ENCODE measurements around the gene CALN1.

The CALN1 gene

DNA sequence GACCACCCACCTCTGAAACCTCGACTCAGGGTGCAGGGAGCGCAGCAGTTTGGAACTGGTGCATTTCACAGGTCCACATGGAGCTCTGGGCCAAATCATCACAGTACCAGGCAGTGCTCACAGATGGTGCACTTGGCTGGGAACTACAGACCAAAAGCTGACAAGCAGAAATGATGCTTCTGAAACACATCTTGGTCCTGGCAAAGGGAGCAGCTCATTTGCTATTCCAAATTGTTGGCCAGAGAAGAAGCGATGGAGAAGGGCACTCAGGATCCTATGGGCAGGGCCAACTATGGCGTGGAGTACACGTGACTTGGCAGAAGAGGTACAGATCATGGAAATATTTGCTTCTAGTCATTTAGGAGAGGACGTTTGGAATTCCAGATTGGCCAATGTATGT is 383.9 kb downstream of the CALN1 start:
- DNase-seq: no peak

DNA sequence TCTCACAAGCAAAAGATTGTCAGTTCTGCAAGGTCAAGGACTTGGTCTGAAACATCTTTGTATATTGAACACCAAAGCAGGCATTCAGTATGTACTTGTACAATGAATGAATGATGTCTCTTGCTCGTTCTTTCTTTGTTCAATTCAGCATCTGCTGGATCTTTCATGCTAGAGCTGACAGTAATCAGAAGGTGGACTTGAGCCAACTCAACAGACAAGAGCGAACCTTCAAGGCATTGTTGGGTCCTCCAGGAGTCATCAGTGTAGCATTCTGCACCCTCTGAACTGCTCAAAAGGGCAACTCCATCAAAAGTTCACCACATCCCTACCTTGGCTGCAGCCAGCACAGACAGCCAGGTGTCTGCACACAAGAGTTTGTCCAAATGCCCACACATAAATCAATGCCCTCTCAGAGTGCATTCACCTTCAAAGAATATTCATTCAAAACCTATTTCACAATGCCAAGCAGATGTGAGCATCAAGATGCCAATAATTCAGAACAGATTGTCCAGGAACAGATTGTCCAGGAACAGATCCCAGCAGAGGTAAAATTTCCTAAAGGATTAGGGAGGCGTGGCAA is 386.7 kb downstream of the CALN1 start:
- no peak for DNase-seq

DNA sequence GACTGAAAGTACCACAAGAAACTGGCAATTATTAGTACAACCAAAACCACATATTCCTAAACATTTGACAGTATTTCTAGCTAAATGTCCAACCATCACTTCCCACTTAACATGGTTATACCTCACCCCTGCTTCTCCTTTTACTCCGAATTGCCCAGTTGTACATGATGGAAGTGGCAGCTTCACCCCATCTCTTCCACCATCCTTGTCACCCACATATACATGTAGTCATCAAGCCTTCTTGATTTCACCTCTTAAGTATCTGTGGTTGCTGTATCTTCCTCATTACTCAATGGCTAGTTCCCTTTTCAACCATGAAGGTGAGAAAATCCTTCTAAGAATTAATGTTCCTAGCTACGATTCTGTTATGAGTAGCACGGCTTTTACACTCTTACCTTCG is 388.2 kb downstream of the CALN1 start:
- DNase-seq: no peak

DNA sequence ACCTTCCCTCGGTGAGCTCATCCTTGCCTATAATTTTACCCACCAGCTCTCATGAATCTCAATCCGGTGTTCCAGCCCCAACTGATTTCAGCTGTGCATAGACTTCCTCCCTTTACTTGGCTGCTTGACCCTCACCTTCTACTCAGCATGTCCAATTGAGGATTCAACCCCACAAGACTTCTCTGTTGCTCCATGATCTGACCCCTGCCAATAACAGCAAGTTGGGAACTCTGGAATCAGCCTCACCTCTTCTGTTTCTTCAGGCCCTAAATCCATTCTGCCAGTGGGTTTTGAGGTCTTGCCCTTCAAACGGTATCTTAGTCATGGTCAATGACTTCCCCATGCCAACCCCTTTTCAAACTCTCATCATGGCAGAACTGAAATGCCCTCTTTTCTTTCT is 390.4 kb downstream of the CALN1 start:
- no peak for DNase-seq

DNA sequence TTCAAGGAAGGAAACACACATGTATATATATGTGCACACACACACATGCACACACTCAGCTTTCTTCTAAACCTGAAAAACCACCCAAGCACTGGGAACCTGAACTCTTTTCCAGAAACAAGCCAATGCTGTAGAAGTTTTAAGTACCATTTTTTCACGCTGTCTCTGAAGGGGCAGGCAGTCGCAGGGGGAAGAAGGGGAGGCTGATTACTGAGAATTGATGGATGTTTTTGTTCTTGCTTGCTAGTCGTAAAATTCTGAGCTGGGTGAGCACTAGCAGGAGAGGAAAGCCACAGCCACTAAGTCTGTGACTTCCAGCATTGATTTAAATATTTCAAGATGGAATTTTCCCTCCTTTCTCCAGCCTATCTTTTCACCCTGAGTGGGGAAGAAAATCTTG is 391.8 kb downstream of the CALN1 start:
- DNase-seq: no peak

DNA sequence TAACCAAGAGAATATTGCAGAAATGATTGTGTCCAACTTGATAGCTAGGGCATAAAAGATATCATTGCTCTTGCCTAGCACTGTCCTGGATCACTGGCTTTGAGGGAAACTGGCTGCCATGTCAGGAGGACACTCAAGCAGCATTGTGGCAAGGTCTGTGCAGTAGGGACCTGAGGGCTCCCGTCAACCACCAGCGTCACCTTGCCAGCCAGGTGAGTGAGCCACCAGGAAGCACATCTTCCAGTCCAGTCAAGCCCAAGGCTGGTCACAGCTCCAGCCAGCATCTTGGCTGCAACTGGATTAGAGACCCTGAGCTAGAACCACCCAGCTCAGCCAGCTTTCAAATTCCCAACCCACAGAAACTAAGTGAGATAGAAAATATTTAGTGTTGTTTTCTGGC is 392.7 kb downstream of the CALN1 start:
- no peak for DNase-seq

DNA sequence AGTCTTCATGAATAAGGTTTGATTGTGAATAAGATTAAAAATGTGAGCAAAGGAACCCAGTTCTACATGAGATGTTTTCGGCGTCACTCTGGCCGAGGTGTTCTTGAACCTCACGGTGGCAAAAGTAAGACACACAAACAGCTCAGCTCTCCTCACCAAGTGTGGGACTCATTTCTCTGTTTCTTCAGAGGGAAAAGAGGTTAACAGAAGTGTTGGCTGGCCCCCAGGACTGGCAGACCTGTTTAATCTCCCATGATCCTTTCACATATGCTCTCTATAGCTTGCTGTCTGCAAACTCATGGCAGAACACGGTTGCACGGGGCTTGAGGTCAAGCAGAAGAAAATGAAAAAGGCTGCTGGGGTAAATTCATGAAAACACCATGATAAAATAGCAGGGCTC is 394.4 kb downstream of the CALN1 start:
- no peak for DNase-seq

DNA sequence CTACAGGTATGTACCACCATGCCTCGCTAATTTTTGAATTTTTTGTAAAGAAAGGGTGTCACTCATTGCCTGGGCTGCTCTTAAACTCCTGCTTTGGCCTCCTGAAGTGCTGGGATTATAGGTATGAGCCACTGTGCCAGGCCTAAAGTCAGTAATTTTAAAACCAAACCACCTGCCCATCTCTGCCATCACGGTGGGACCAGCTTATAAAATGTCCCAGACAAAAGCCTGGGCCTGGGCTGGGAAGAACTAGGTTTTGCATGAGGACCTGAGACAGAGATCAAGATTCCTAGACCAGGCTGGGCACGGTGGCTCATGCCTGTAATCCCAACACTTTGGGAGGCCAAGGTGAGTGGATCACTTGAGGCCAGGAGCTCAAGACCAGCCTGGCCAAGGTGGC is 395.6 kb downstream of the CALN1 start:
- no peak for DNase-seq

DNA sequence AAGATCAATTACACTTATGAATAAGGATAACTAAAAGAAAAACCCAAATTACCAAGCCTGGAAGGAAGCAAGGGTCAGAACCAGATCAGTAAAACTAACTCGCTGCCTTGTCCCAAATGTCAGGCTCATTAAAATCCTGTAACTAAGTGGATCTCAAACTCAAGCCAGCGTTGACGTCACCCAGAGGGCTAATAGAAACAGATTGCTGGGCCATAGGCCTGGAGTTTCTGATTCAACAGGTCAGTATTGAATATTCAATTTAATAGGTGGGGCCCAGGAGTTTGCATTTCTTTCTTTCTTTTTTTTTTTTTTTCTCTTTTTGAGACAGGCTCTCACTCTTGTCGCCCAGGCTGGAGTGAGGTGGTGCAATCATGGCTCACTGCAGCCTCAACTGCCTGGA is 397.0 kb downstream of the CALN1 start:
- no peak for DNase-seq

DNA sequence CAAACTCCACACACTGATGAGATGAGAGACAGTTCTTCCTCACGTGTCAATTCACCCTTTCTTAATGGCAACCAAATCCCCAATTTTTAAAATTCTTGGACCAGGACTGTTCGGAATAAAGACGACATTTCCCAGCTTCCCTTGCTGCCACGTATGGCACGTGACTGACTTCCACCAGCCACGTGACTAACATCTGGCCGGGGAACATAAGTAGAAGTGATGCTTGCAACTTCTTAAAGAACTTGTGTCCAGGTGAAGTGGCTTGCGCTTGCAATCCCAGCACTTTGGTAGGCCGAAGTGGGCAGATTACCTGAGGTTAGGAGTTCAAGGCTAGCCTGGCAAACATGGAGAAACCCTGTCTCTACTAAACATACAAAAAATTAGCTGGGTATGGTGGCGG is 405.1 kb downstream of the CALN1 start:
- no peak for DNase-seq

DNA sequence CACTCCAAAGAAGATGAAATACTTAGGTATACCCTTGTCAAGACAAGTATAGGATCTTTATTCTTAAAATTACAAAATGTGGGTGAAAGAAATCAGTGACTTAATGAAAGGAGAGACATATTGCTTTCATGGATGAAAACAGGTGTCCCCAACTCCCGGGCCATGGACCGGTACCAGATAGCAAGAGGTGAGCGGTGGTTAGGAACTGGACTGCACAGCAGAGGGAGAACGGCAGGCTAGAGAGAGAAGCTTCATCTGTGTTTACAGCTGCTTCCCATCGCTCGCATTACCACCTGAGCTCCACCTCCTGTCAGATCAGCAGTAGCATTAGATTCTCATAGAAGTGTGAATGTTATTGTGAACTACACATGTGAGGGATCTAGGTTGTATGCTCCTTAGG is 408.9 kb downstream of the CALN1 start:
- no peak for DNase-seq

DNA sequence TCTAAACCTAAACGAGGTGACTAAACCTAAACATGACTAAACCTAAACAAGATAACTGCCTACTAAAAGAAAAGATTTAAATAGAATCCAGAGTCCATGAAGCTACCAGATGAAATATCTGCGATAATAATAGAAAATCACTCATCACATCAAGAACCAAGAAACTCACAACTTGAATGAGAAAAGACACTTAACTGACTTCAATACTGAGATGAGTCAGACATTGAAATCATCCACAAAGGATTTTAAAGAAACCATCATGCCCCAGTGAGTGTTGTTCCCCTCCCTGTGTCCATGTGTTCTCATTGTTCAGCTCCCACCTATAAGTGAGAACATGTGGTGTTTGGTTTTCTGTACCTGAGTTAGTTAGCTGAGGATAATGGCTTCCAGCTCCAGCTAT is 416.0 kb downstream of the CALN1 start:
- DNase-seq: no peak

DNA sequence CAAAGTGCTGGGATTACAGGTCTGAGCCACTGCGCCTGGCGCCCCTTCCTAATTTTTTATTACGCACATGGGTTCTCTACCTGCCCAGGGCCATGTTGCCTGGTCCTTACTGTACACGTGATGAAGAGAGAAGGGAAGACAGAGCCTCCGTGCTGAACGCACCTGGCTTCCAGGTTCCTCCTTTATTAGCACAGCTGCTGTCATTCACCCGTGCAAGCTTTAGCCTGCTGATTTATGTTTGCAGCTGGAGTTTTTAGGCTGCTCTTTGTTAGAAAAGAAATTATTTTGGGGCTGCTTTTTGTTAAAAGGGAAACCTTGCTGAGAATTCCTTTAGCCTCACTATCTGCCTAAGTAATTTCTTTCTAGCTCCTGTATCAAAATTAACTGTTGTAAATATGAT is 417.0 kb downstream of the CALN1 start:
- DNase-seq: peak; percentile 79

DNA sequence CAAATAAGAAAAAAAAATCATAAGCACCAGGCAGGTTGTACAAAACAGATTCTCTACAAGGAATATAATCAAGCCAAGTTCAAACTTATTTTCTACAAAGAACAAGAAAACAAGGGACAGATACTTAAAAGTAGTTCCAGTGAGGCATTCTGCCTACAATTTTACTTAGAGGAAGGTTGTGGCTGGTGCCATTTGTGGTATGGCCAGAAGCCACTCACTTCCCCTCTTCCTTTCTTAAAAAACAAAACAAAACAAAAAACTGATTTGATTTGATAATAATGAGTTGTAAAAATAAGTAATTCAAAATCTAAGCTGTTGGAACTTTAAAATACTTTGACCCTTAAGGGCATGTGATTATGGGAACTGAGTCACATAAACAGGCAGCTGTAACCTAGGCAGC is 420.6 kb downstream of the CALN1 start:
- no peak for DNase-seq

DNA sequence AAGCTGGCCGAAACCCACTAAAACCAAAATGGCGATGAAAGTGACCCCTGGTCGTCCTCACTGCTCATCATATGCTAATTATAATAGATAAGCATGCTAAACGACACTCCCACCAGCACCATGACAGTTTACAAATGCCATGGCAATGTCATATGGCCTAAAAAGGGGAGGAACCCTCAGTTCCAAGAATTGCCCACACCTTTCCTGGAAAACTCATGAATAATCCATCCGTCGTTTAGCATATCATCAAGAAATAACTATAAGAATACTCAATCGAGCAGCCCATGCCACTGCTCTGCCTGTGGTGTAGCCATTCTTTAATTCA is 422.0 kb downstream of the CALN1 start:
- no peak for DNase-seq

DNA sequence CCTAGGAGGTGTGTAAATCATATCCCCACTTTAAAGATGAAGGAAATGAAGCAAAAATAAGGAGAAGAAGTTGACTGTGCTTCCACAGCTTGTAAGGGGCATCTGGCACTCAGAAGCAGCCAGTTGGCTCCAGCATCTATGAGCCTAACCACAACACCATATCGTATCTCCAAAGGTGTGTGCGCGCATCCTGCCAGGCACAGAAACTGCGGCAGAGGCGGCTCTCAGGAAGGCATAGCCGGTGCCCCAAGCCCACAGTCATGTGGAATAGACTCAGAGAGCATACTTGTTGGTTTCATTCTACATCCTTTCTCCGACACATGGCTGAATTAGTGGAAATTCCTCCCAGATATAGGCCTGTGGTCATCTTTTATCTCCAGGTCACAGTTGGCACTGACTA is 423.9 kb downstream of the CALN1 start:
- no peak for DNase-seq

DNA sequence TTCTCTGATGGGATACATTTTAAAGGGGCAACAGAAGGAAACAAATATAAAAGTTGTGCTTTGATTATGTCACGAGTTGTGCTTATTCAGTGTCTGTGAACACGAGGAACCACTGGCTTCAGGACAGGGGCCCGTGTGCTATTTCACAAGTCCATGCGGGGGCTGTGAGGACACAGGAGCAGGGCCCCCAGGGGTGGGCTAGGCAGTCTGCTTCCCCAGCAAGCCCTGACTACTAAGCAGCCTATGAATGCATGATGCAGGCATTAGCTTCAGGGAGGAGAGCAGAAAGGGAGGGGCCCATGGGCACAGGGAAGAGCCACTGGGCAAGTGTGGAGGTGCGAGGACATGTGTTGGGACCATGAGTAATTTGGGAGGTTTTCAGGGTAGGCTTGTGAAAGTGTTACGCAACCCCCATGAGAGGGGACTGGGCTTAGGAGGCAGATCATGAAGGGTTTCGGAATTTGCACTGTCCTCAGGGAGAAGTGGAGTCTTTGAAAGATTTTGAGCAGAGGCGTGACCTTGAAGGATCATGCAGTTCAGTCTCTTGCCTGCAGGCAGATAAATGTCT is 424.9 kb downstream of the CALN1 start:
- no peak for DNase-seq

DNA sequence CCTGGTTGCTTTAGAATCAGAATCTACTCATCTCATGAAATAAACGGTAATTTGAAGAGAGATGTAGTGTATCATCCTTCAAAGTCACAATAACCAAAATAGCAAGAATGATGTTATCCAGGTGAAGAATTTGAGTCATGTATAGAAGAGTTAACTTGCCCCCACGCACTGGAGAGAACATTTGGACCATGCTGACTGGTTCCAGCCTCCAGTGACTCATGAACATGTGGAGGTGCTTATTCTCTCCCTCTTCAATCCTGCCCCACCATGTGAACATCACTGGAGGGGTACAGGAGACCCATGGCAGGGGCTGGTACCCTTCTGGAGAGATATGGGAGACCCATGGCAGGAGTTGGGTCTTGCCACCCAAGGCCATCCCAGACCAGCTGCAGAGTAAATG is 427.8 kb downstream of the CALN1 start:
- no peak for DNase-seq

DNA sequence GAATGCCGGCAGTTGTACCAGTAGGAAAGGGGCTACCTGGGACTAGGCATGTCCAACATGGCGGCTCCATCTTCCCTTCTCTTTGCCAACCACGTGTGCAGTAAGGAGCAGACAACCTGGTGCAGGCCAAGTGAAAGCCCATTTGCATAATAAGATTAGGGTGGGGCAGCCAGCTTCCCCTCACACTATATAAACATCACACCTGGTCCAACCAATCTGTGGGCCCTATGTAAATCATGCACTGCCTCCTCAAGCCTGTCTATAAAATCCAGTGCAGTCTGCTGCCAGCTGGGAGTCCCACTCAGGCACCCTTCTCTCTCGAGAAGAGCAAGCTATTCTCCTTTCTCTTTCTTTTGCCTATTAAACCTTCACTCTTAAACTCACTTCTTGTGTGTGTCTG is 429.3 kb downstream of the CALN1 start:
- DNase-seq: no peak

DNA sequence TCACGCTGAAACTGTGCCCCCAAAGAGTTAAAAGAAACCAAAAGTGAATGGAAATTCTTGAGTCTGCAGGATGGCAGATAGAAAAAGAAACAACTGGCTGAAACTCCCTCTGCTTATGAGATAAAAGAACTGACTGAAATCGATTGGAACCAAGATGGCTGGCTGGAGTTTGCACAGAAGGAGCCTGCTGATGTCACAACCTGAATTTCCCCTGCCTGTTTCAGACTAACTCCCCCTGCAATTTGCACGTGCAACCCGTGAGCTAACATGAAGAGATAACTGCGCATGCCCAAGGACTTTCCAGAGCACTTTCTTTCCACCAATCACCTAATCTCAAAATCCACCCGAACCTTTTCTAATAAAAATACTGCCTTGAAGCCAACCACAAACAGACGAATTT is 435.5 kb downstream of the CALN1 start:
- no peak for DNase-seq

DNA sequence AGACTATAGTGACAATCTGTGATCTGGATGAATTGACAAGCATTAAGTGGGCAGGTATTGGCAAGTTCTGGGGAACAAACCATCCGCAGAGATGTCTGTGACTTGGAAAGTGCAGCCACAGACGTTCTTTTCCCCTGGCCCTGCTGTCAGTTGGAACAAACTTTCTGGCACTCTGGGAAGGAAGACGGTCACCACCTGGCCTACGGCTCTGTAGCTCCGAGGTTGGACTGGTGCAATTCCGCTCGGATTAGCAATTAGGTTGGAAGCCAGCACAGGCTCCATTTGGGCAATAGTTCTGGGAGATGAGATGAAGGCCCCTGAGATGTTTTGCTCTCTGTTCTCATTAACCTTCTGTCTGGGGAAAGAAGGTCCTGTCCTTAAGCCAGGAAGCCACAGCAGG is 437.5 kb downstream of the CALN1 start:
- no peak for DNase-seq

DNA sequence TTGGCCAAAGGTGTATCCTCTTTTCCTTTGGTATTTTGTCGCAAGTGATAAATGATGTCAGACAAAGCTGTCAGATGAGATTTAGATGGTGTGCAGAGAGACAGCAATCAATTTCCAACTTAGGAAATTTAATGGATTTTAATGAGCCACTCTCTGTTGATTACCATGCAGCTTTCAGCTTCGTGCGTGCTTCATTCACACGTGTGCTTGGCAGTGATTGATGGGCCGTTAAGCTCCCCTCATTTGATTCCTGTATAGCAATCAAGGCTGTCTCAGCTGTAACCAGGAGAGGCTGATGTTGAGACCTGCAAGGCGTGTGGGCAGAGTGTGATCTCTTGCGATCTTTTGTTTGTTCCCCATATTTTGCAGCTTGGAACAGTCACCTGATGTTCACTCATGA is 439.6 kb downstream of the CALN1 start:
- no peak for DNase-seq

DNA sequence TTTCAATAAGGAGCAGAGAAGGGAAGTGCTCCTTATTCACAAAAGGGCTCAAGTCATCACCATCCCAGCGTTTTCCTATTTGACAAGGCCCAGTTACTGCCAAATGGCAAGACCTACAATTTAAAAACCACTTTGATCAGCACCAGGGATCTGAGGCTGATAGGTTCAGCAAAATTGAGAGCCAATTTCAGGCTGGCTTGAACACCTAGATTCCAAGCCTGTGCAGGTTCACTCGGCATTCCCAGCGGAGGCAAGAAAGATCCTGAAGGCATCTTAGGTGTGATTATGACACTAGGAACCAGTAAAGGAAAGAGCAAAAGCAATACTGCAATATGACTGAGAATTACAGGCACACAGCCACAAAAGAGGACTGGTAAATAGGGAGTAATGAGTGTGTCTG is 441.4 kb downstream of the CALN1 start:
- no peak for DNase-seq

DNA sequence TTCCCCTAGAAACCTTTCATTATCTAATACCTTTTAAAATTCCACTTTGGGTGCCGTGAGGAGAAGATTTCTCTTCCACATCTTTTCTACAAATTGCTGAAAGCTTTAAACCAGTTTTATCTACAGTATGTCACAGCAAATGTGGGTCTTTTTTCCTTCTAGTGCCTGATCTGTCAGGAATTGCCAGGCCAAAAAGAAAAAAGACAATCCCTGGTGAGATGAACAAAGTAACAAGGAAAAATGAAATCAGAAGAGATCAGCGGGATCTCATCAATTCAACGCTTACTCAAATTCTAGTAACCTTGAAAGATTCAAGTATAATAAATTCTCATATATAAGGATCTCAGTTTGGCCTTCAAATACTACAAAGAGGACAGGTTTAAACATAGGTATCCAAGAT is 449.5 kb downstream of the CALN1 start:
- DNase-seq: no peak

DNA sequence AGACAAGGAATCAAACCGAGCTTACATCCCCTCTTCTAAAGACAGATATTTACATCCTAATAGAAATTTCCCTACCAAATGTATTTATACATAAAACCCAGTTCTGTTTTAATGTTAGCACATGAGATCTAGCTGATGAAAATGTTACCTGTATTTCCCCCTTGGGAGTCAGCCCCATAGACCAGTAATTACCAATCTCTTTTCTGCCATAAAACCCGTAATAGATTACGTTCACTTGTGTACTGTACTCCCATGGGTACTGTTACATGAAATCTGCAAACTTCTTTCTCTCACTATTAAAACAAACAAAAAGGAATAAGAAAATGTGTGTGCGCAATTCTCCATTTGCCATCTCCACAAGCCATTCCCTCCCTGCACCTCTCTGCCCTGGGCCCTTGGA is 450.9 kb downstream of the CALN1 start:
- DNase-seq: no peak

DNA sequence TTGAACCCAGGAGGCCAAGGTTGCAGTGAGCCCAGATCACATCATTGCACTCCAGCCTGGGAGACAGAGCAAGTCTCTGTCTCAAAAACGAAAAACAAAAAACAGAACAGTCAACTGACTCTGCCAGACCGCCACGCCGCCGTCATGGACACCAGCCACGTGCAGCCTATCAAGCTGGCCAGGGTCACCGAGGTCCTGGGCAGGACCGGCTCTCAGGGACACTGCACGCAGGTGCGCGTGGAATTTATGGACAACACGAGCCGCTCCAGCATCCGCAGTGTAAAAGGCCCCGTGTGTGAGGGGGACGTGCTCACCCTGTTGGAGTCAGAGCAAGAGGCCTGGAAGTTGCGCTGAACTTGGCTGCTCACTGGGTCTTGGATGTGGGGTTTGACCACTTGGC is 470.0 kb downstream of the CALN1 start:
- DNase-seq: no peak

Measured in DMS53 (cell line).